ENCODE measurements around the gene RIT1. TPM values are rescaled to one million over a fixed set of nuclear protein-coding genes. Genes with fewer than 3 reads are reported as not detected.

The RIT1 gene
- total and polyA plus RNA-seq, 2 of the 8 experiments (the other 6 are each of a cell fraction or from before 2014, with no cell fraction given): 25.3 to 26.8 TPM

DNA sequence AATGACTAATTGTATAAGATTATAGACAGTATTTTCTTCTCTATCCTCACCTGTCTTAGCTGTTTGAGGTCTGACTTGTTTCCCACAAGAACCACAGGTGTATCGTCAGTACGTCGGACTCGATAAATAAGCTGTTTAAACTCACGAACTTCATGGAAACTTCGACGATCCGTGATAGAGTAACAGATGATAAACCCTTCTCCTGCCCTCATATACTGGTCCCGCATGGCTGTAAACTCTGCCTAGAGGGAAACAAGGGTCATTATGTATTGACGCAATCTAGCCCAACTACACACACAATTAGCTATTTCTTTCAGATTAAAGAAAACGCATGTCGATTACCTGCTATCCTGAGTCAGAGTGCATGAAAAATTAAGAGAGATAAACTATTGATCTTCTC, 6.9 kb downstream of the RIT1 start:
- Histone ChIP-seq H3K36me3 (ENCODE audit: control insufficient read depth in 2 of 4, insufficient read depth in 4 of 4, low read length in 3 of 4) (peaks cover 19 to 73% (median 39%) of the 10 kb centered on the region in 4 experiments), H2BK5ac (ENCODE audit: low read depth, low read length) (no peak overlapping the region)
- POLR2A ChIA-PET (ENCODE audit: partially characterized antibody): interaction anchor here (0.6 to 1.1 kb wide), 2 partner anchors 12 to 17 kb away, joined by 3 to 6 read pairs; no protein-coding TSS in a partner anchor

More for the DNA sequence above, 6.9 kb downstream of the RIT1 start:
- no peak overlapping the region for H3K4me3 ChIP-seq (ENCODE audit: extremely low read depth in 1 of 4, insufficient read depth in 2 of 4, low read depth in 3 of 4, low read length in 4 of 4)
- no peak overlapping the region for H4K5ac ChIP-seq (ENCODE audit: insufficient read length, low read depth, low read length)
- no peak overlapping the region for H3K9ac ChIP-seq (replicated peaks in 1 of 4; ENCODE audit: extremely low read depth in 1 of 4, low read depth in 3 of 4, low read length in 3 of 4)
- no peak overlapping the region for H2AK5ac ChIP-seq (ENCODE audit: low read depth, low read length)
- no peaks in the 10 kb centered on the region for H3K79me2 ChIP-seq (ENCODE audit: control insufficient read depth in 1 of 2, insufficient read depth in 2 of 2, low read length in 2 of 2)
- H3K14ac ChIP-seq (ENCODE audit: insufficient read length): no peak overlapping the region
- no peak for TF ChIP-seq RFX5 (IDR thresholded peaks at IDR 0.05; ENCODE audit: borderline replicate concordance, low read depth, low read length)
- TF ChIP-seq SIN3A (conservative IDR thresholded peaks at IDR 0.05 in 1 of 2, IDR thresholded peaks at IDR 0.05 in 1 of 2; ENCODE audit: low read depth in 1 of 2, low read length in 2 of 2): no peak
- no peak for TF ChIP-seq RNF2 (IDR thresholded peaks at IDR 0.05; ENCODE audit: borderline replicate concordance, low read depth, low read length, missing control alignments, poor library complexity, severe bottlenecking)
- no peak for FAIRE-seq
- no peak overlapping the region for H2BK15ac ChIP-seq (ENCODE audit: low read length)
- H2BK20ac ChIP-seq (ENCODE audit: low read length): no peak overlapping the region
- H3K56ac ChIP-seq (replicated peaks; ENCODE audit: insufficient read length, low read depth, low read length): no peak overlapping the region
- H3K23me2 ChIP-seq (ENCODE audit: low read depth, low read length): no peaks in the 10 kb centered on the region
- H2BK12ac ChIP-seq (ENCODE audit: low read depth, low read length): no peak overlapping the region
- H4K20me1 ChIP-seq (replicated peaks in 1 of 2; ENCODE audit: control insufficient read depth in 1 of 2, insufficient read depth in 2 of 2, low read length in 2 of 2): no peaks in the 10 kb centered on the region
- no peaks in the 10 kb centered on the region for H3K4me1 ChIP-seq (replicated peaks in 1 of 4; ENCODE audit: control insufficient read depth in 3 of 4, insufficient read depth in 4 of 4, low read length in 3 of 4)
- H4K91ac ChIP-seq (replicated peaks; ENCODE audit: insufficient read length, low read length): no peak overlapping the region
- H3K9me3 ChIP-seq (ENCODE audit: insufficient read depth in 2 of 2, low read depth in 1 of 2, low read length in 1 of 2): no peaks in the 10 kb centered on the region
- H3K27me3 ChIP-seq (replicated peaks in 1 of 4; ENCODE audit: control insufficient read depth in 3 of 4, extremely low read depth in 1 of 4, insufficient read depth in 3 of 4, low read length in 3 of 4): no peaks in the 10 kb centered on the region
- H3K27ac ChIP-seq (ENCODE audit: low read depth, low read length): no peak overlapping the region
- WGBS, 2 experiments (ENCODE audit: extremely low coverage in 1 of 2, insufficient coverage in 1 of 2, insufficient read length in 1 of 2, insufficient replicate concordance in 2 of 2, low coverage in 1 of 2, low lambda C conversion rate in 2 of 2, missing lambda C conversion rate in 1 of 2): 95% methylated on average over 12 of the region's 12 CpGs; no CpG with 5 or more reads in 1 of the 2 experiments
- H3K4ac ChIP-seq (replicated peaks; ENCODE audit: insufficient read length, low read depth, low read length): no peak overlapping the region
- no peaks in the 10 kb centered on the region for H3K79me1 ChIP-seq (ENCODE audit: low read depth, low read length)
- H3K23ac ChIP-seq (ENCODE audit: insufficient read length): no peak overlapping the region
- no peak overlapping the region for H4K8ac ChIP-seq (ENCODE audit: extremely low read depth, insufficient read depth, low read length)
- no peak overlapping the region for H3K18ac ChIP-seq (ENCODE audit: extremely low read depth, low read length)
- no peak overlapping the region for H2BK120ac ChIP-seq (replicated peaks; ENCODE audit: low read depth, low read length)
- no peak overlapping the region for H2AFZ ChIP-seq (ENCODE audit: low read length)
- CTCF ChIA-PET (ENCODE audit: partially characterized antibody): interaction anchor here (0.6 to 1.3 kb wide), 3 partner anchors 9 to 396 kb away, joined by 3 to 4 read pairs (median 3); no protein-coding TSS in a partner anchor
- DNase-seq (ENCODE audit: low read depth in 1 of 2, low spot score in 2 of 2): no peak
- no peak overlapping the region for H3K4me2 ChIP-seq (ENCODE audit: insufficient read depth in 1 of 2, low read depth in 2 of 2, low read length in 2 of 2)
